Activated naive CD4-positive, alpha-beta T cell treated with anti-CD3 and anti-CD28 coated beads, Interleukin-2, amount 10 ng/mL, durations not matched to agents 7 days and 5 days (primary cell): ENCODE data around the gene NDUFV1.
"Not testable (repeated sequence)": the region's sequence is repeated elsewhere in the genome, so short reads cannot be mapped to it uniquely, and the experiment has no call there.

ENCODE experiments used
- CTCF ChIA-PET: fragments of 350-600 bp; sonication (Branson Sonifier 250); formaldehyde crosslinking; loops from one replicate; lab custom pipeline; 2021; ENCODE audit warnings: antibody characterized with exemption; lab: Charles Lee
- DNase-seq: peaks from one replicate; pipeline ENCODE4 v3.0.0-alpha.2; 2020
- H3K27ac Mint-ChIP-seq: one replicate; pipeline ENCODE4 v1.8.0; 2021; ENCODE audit warnings: mild to moderate bottlenecking, moderate library complexity, mixed read lengths
- H3K27me3 Mint-ChIP-seq: one replicate; pipeline ENCODE4 v1.8.0; 2021; ENCODE audit warnings: mild to moderate bottlenecking, mixed read lengths
- H3K36me3 Mint-ChIP-seq: one replicate; pipeline ENCODE4 v1.8.0; 2021; ENCODE audit warnings: mixed read lengths
- H3K4me1 Mint-ChIP-seq: one replicate; pipeline ENCODE4 v1.8.0; 2021; ENCODE audit warnings: mixed read lengths
- H3K4me3 Mint-ChIP-seq: one replicate; pipeline ENCODE4 v1.8.0; 2021; ENCODE audit warnings: mild to moderate bottlenecking, moderate library complexity, mixed read lengths
- H3K9me3 Mint-ChIP-seq: one replicate; pipeline ENCODE4 v1.8.0; 2021; ENCODE audit warnings: mixed read lengths

The NDUFV1 gene

GRCh38 chr11:67611165-67611564 is 4.4 kb downstream of the NDUFV1 start:
- Mint-ChIP-seq H3K4me3 (no peak overlapping the region), H3K4me1 (peaks cover 47% of the 10 kb centered on the region), H3K36me3 (peaks cover 25% of the 10 kb centered on the region), H3K9me3 (no peaks in the 10 kb centered on the region), H3K27me3 (peaks cover 10% of the 10 kb centered on the region), H3K27ac (no peak overlapping the region)
- DNase-seq = peak; percentile 18
- CTCF ChIA-PET = no interaction called here

GRCh38 chr11:67611704-67612587 is 5.2 kb downstream of the NDUFV1 start:
- H3K36me3 Mint-ChIP-seq = peaks cover 25% of the 10 kb centered on the region
- CTCF ChIA-PET = no interaction called here
- H3K4me3 Mint-ChIP-seq = no peak overlapping the region
- peaks cover 48% of the 10 kb centered on the region for H3K4me1 Mint-ChIP-seq
- no peaks in the 10 kb centered on the region for H3K9me3 Mint-ChIP-seq
- peak overlapping the region; percentile 98 for H3K27ac Mint-ChIP-seq
- peaks cover 14% of the 10 kb centered on the region for H3K27me3 Mint-ChIP-seq
- DNase-seq = peak; percentile 19

GRCh38 chr11:67612751-67613150 is 6.0 kb downstream of the NDUFV1 start:
- H3K27me3 Mint-ChIP-seq = peaks cover 14% of the 10 kb centered on the region
- H3K4me3 Mint-ChIP-seq = no peak overlapping the region
- CTCF ChIA-PET = no interaction called here
- peak overlapping the region; percentile 98 for H3K27ac Mint-ChIP-seq
- H3K4me1 Mint-ChIP-seq = peaks cover 47% of the 10 kb centered on the region
- H3K9me3 Mint-ChIP-seq = no peaks in the 10 kb centered on the region
- DNase-seq = peak; percentile 19
- H3K36me3 Mint-ChIP-seq = peaks cover 25% of the 10 kb centered on the region

- Mint-ChIP-seq H3K27me3 (peaks cover 14% of the 10 kb centered on the region), H3K4me3 (peak overlapping the region; percentile 67), H3K9me3 (no peaks in the 10 kb centered on the region), H3K36me3 (peaks cover 23% of the 10 kb centered on the region), H3K27ac (peak overlapping the region; percentile 98), H3K4me1 (peaks cover 40% of the 10 kb centered on the region)
- CTCF ChIA-PET = interaction anchor here (1.6 to 2.7 kb wide), 4 partner anchors 16 to 78 kb away, joined by 6 to 36 read pairs (median 6); partner anchors contain the start of gene NUDT8
- DNase-seq = peak; percentile 20
Measured at GRCh38 chr11:67613313-67613959, 6.7 kb downstream of the NDUFV1 start.

- peaks cover 19% of the 10 kb centered on the region for H3K36me3 Mint-ChIP-seq
- CTCF ChIA-PET = interaction anchor here (0.7 to 2.7 kb wide), 6 partner anchors 15 to 82 kb away, joined by 3 to 36 read pairs (median 6); partner anchors contain the start of genes GSTP1 and NUDT8
Measured at GRCh38 chr11:67613960-67614715, 7.4 kb downstream of the NDUFV1 start.

GRCh38 chr11:67614730-67615714 is 8.3 kb downstream of the NDUFV1 start:
- Mint-ChIP-seq H3K4me3 (peak overlapping the region; percentile 67), H3K36me3 (peaks cover 16% of the 10 kb centered on the region), H3K27me3 (peaks cover 14% of the 10 kb centered on the region), H3K4me1 (peaks cover 37% of the 10 kb centered on the region), H3K27ac (peak overlapping the region; percentile 98), H3K9me3 (no peaks in the 10 kb centered on the region)
- DNase-seq = peak; percentile 76
- CTCF ChIA-PET = interaction anchor here (0.7 to 2.7 kb wide), 6 partner anchors 14 to 81 kb away, joined by 3 to 36 read pairs (median 6); partner anchors contain the start of genes GSTP1 and NUDT8

More at GRCh38 chr11:67613960-67614715, 7.4 kb downstream of the NDUFV1 start:
- Mint-ChIP-seq H3K9me3 (no peaks in the 10 kb centered on the region), H3K4me3 (peak overlapping the region; percentile 67), H3K27ac (peak overlapping the region; percentile 98), H3K4me1 (peaks cover 37% of the 10 kb centered on the region), H3K27me3 (peaks cover 14% of the 10 kb centered on the region)
- peak; percentile 89 for DNase-seq

GRCh38 chr11:67615728-67616430 is 9.1 kb downstream of the NDUFV1 start:
- H3K4me1 Mint-ChIP-seq = peaks cover 37% of the 10 kb centered on the region
- no peak for DNase-seq
- peaks cover 14% of the 10 kb centered on the region for H3K36me3 Mint-ChIP-seq
- no peak overlapping the region for H3K27ac Mint-ChIP-seq
- H3K27me3 Mint-ChIP-seq = peaks cover 14% of the 10 kb centered on the region
- no peak overlapping the region for H3K4me3 Mint-ChIP-seq
- CTCF ChIA-PET = interaction anchor here (0.9 to 2.7 kb wide), 4 partner anchors 13 to 75 kb away, joined by 5 to 36 read pairs (median 8); partner anchors contain the start of genes GSTP1 and NUDT8
- H3K9me3 Mint-ChIP-seq = no peaks in the 10 kb centered on the region

GRCh38 chr11:67616431-67617242 is 9.9 kb downstream of the NDUFV1 start:
- H3K27me3 Mint-ChIP-seq = peaks cover 14% of the 10 kb centered on the region
- CTCF ChIA-PET = interaction anchor here (0.8 to 2.1 kb wide), 3 partner anchors 10 to 34 kb away, joined by 3 to 10 read pairs (median 5); partner anchors contain the start of genes GSTP1 and NUDT8
- peaks cover 13% of the 10 kb centered on the region for H3K36me3 Mint-ChIP-seq
- DNase-seq = peak; percentile 20
- no peaks in the 10 kb centered on the region for H3K9me3 Mint-ChIP-seq
- peaks cover 37% of the 10 kb centered on the region for H3K4me1 Mint-ChIP-seq
- H3K27ac Mint-ChIP-seq = peak overlapping the region; percentile 14
- H3K4me3 Mint-ChIP-seq = no peak overlapping the region

GRCh38 chr11:67617243-67617953 is 10.7 kb downstream of the NDUFV1 start:
- peaks cover 14% of the 10 kb centered on the region for H3K27me3 Mint-ChIP-seq
- H3K4me3 Mint-ChIP-seq = no peak overlapping the region
- H3K36me3 Mint-ChIP-seq = peaks cover 7% of the 10 kb centered on the region
- H3K4me1 Mint-ChIP-seq = peaks cover 36% of the 10 kb centered on the region
- DNase-seq = no peak
- no peak overlapping the region for H3K27ac Mint-ChIP-seq
- CTCF ChIA-PET = interaction anchor here (0.8 to 2.1 kb wide), 2 partner anchors 9 to 12 kb away, joined by 3 to 10 read pairs; partner anchors contain the start of gene NUDT8
- H3K9me3 Mint-ChIP-seq = no peaks in the 10 kb centered on the region

GRCh38 chr11:67618901-67619659 is 12.3 kb downstream of the NDUFV1 start:
- H3K9me3 Mint-ChIP-seq, H3K36me3 Mint-ChIP-seq, H3K4me3 Mint-ChIP-seq, DNase-seq, H3K27ac Mint-ChIP-seq, CTCF ChIA-PET: not testable (repeated sequence)
- Mint-ChIP-seq H3K27me3 (peaks cover 14% of the 10 kb centered on the region), H3K4me1 (peaks cover 23% of the 10 kb centered on the region)
